Upper lobe of right lung (tissue), 1 donor: ENCODE measurements around the gene CPN1. TPM values are rescaled to one million over a fixed set of nuclear protein-coding genes. Genes with fewer than 3 reads are reported as not detected.

Experiments
- ATAC-seq: fragments of 200-7000 bp; cut with Tn5 transposase; one replicate; pipeline ENCODE4 v1.9.1; 2020; ENCODE audit warnings: mild to moderate bottlenecking, moderate library complexity
- DNase-seq: peaks from one replicate; pipeline ENCODE4 v3.0.0-alpha.2; 2020
- H3K27ac ChIP-seq: fragments of 200-600 bp; one replicate; pipeline ENCODE4 v1.8.0; 2022
- H3K27me3 ChIP-seq: fragments of 200-600 bp; one replicate; pipeline ENCODE4 v1.8.0; 2022; ENCODE audit warnings: mild to moderate bottlenecking
- H3K36me3 ChIP-seq: fragments of 200-600 bp; one replicate; pipeline ENCODE4 v1.8.0; 2022
- H3K4me1 ChIP-seq: fragments of 200-600 bp; one replicate; pipeline ENCODE4 v1.8.0; 2022
- H3K4me3 ChIP-seq: fragments of 200-600 bp; one replicate; pipeline ENCODE4 v1.8.0; 2022; ENCODE audit warnings: mild to moderate bottlenecking
- H3K9me3 ChIP-seq: fragments of 200-600 bp; one replicate; pipeline ENCODE4 v1.8.0; 2022
- CTCF ChIP-seq: fragments of 200-600 bp; IDR thresholded peaks from one replicate; pipeline ENCODE4 v1.8.0; 2022; ENCODE audit warnings: antibody characterized with exemption
- intact Hi-C: fragments of 100-400 bp; cut with DNase I; formaldehyde crosslinking; loops from one replicate; pipeline ENCODE4 v1.11.0; 2022
- total RNA-seq: library from RNA; stranded (reverse); fragmentation: NEBNext Ultra II Directional; extraction: Animal tissue kit (Norgen Biotek cat#: 25700); gene quantifications from one replicate; pipeline ENCODE4 v1.2.1, GENCODE V29; 2021
- donor health status: DM: no; HTN: yes; CAD: no; lungs with severe emphysema.

The CPN1 gene
- total RNA-seq, 1 donor from 2014 or later, result not detected

GRCh38 chr10:100036850-100037249 lies 44.8 kb downstream of the CPN1 start:
- DNase-seq (no peak), ATAC-seq (no peak)
- Histone ChIP-seq H3K36me3 (no peaks in the 10 kb centered on the region), H3K9me3 (no peaks in the 10 kb centered on the region), H3K27me3 (no peaks in the 10 kb centered on the region), H3K4me1 (no peaks in the 10 kb centered on the region), H3K4me3 (no peak overlapping the region), H3K27ac (no peak overlapping the region)
- no peak for TF ChIP-seq CTCF
- intact Hi-C loops, result no loop called here

GRCh38 chr10:100033766-100034418 lies 47.8 kb downstream of the CPN1 start:
- Histone ChIP-seq H3K27ac (no peak overlapping the region), H3K9me3 (no peaks in the 10 kb centered on the region), H3K4me1 (no peaks in the 10 kb centered on the region), H3K4me3 (no peak overlapping the region), H3K27me3 (no peaks in the 10 kb centered on the region), H3K36me3 (no peaks in the 10 kb centered on the region)
- no peak for TF ChIP-seq CTCF
- intact Hi-C loops, result no loop called here
- DNase-seq (no peak), ATAC-seq (no peak)

GRCh38 chr10:100027416-100027815 lies 54.3 kb downstream of the CPN1 start:
- intact Hi-C loops, result no loop called here
- no peak overlapping the region for H3K27ac ChIP-seq
- H3K27me3 ChIP-seq, result no peaks in the 10 kb centered on the region
- TF ChIP-seq CTCF, result no peak
- no peak for DNase-seq
- no peak for ATAC-seq
- no peaks in the 10 kb centered on the region for H3K9me3 ChIP-seq
- H3K36me3 ChIP-seq, result no peaks in the 10 kb centered on the region
- no peaks in the 10 kb centered on the region for H3K4me1 ChIP-seq
- H3K4me3 ChIP-seq, result no peak overlapping the region

GRCh38 chr10:100025576-100025975 lies 56.1 kb downstream of the CPN1 start:
- DNase-seq (no peak), ATAC-seq (no peak)
- Histone ChIP-seq H3K4me3 (no peak overlapping the region), H3K4me1 (no peaks in the 10 kb centered on the region), H3K27me3 (no peaks in the 10 kb centered on the region), H3K9me3 (no peaks in the 10 kb centered on the region), H3K36me3 (no peaks in the 10 kb centered on the region), H3K27ac (no peak overlapping the region)
- no peak for TF ChIP-seq CTCF
- intact Hi-C loops, result no loop called here

GRCh38 chr10:100024748-100025147 lies 56.9 kb downstream of the CPN1 start:
- no peak for TF ChIP-seq CTCF
- no peaks in the 10 kb centered on the region for H3K27me3 ChIP-seq
- intact Hi-C loops, result no loop called here
- no peaks in the 10 kb centered on the region for H3K4me1 ChIP-seq
- H3K9me3 ChIP-seq, result no peaks in the 10 kb centered on the region
- H3K27ac ChIP-seq, result no peak overlapping the region
- no peak overlapping the region for H3K4me3 ChIP-seq
- H3K36me3 ChIP-seq, result no peaks in the 10 kb centered on the region
- ATAC-seq (no peak), DNase-seq (no peak)

GRCh38 chr10:100022403-100022802 lies 59.3 kb downstream of the CPN1 start:
- intact Hi-C loops, result no loop called here
- Histone ChIP-seq H3K9me3 (no peaks in the 10 kb centered on the region), H3K36me3 (no peaks in the 10 kb centered on the region), H3K4me3 (no peak overlapping the region), H3K4me1 (no peaks in the 10 kb centered on the region), H3K27ac (no peak overlapping the region), H3K27me3 (no peaks in the 10 kb centered on the region)
- ATAC-seq (no peak), DNase-seq (no peak)
- TF ChIP-seq CTCF, result no peak
